C1 segment of cervical spinal cord (tissue), 14 donors: ENCODE measurements around the gene ATF6.
A peak's percentile ranks its signal among the peaks of the same experiment; 100 is the strongest.
"Not testable (repeated sequence)": the region's sequence is repeated elsewhere in the genome, so short reads cannot be mapped to it uniquely, and the experiment has no call there.

Source experiments
- DNase-seq, 14 donors: peaks; one replicate each; lab custom pipeline; 2025; lab: John Stamatoyannopoulos, UW

The ATF6 gene, protein sequence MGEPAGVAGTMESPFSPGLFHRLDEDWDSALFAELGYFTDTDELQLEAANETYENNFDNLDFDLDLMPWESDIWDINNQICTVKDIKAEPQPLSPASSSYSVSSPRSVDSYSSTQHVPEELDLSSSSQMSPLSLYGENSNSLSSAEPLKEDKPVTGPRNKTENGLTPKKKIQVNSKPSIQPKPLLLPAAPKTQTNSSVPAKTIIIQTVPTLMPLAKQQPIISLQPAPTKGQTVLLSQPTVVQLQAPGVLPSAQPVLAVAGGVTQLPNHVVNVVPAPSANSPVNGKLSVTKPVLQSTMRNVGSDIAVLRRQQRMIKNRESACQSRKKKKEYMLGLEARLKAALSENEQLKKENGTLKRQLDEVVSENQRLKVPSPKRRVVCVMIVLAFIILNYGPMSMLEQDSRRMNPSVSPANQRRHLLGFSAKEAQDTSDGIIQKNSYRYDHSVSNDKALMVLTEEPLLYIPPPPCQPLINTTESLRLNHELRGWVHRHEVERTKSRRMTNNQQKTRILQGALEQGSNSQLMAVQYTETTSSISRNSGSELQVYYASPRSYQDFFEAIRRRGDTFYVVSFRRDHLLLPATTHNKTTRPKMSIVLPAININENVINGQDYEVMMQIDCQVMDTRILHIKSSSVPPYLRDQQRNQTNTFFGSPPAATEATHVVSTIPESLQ

DNA sequence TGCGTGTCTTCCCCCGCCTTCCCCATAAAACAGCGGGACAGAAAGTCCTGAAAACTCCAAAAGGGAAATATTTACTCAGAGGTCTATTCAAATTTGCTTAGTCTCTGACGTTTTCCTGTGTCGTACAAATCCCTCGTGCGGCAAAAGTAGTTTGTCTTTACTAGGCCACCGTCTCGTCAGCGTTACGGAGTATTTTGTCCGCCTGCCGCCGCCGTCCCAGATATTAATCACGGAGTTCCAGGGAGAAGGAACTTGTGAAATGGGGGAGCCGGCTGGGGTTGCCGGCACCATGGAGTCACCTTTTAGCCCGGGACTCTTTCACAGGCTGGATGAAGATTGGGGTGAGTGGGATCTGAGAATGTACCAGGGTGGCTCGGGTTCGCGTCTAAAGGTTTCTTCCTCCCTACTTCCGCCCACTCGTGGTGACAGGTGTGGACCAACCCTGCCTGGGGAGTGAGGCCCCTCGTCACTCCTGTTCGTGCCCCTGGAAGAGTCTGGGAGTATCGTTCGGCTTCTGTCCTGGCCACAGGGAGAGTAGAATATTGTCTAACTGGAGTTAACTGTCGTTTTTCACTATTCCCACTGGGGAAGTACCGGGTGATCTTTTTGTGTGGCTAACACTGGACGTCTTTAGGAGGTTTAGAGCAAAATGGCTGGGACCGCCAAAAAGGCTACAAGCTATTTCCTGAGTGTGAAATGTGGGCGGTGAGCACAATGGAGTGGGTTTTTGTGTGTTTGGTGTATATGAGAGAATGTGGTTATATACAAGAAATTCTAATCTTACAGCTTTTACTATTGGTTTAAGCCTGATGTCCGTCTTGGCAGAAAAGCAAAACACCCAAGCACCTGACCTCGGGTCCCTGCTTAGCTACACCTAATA is at the start of gene ATF6:
ATF6 (plus strand) TSS at position 219 of the 880 bp plus-strand sequence; CDS start at position 260, 41 bp downstream.
- peak; percentile 31 to 91 (median 82) for DNase-seq

DNA sequence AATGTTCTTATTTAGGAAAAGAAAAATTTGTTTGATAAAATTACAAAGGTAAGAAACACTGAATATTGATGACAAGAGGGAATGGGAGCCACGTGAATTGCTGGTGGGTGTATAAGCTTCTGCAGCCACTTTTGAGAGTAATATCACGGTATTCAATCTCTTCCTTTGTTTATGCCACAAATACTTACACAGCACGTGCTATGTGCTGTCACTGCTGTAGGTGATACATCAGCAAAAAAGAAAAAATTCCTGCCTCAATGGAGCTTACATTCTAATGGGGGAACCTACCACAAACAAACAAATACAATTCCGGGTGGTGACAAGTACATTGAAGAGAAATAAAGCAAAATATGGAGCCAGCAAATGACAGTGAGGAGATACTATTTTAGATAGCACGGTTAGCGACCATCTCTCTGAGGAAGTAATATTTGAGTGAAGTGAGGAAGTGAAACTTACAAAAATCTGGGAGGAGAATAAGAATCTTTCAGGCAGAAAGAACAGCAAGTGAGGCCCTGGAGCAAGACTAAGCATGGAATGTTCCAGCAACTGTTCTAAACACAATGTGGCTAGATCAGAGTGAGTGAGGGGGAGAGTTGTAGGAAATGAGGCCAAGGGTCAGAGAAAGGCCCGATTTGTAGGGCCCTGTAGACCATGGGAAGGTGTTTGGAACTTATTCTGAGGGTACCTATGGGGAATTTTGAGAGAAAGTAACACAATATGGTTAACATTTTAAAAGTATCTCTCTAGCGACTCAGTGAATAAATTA is 47.4 kb upstream of the ATF6 start:
- no peak for DNase-seq

DNA sequence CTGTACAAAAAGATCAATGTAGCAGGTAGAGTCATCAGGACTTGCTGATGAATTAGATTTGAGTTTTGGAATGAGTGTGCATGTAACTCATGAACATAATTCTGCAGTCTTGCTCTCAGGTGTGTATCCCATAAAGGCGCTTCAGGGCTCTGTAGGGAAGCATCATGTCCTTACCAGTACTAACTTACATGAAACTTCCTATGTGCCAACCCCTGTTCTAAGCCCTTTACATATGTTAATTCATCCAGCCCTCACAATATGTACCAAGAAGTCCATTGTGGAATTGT is 46.9 kb upstream of the ATF6 start:
- no peak for DNase-seq

DNA sequence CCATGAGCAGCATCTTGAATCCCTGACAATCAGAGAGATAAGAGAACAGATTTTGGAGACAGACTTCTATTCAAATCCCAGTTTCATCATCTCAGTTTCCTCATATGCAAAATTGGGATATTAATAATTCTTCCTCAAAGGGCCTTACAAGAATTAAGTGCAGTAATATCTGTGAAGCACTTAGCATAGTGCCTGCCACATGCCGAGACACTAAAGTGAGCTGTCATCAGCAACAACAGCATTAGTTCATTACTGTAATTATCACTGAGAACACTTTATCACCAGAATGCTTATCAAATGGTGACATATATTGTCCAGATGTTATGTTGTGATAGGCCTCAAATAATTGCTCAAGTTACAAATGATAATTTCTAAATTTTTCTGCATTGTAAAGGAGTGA is 45.7 kb upstream of the ATF6 start:
- DNase-seq: no peak

DNA sequence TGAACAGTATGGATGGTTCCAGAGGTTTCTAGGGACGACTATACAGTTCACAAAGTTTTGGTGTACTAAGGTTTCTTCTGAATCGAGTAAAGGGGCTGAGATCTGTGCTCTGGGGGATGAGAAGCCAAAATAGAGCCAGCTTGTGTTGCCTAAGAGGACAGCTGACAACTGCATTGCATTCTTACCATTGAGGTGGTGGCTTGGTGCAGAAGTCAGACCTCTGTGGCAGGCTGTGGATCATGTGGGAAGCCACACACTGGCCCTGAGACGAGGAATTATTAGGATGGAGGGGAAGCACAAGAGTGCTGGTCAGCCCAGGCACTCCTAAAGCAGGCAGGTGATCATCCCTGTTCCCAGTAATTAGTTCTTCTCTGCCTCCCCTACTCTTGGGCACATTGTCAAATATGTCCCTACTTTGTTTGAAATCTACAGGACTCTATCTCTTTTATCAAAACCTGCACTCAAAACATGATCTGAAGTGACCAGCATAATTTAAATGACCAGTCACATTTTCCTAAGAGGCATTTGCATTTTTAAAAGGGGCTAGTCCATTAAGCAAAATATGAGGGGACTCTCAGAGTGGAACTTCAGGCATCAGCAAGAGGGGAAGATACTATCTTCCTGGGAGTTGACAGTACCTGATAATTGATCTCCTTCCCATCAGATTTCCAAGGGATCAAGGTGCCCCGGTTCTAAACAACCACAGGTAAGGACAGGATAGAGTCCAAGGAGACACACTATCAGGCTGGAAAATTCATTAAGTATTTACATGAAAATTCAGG is 45.0 kb upstream of the ATF6 start, which contains the start of gene FCRLB:
FCRLB (plus strand) TSS at position 589 of the 782 bp plus-strand sequence. CDS start 1,129 bp downstream, outside the sequence.
- no peak for DNase-seq

DNA sequence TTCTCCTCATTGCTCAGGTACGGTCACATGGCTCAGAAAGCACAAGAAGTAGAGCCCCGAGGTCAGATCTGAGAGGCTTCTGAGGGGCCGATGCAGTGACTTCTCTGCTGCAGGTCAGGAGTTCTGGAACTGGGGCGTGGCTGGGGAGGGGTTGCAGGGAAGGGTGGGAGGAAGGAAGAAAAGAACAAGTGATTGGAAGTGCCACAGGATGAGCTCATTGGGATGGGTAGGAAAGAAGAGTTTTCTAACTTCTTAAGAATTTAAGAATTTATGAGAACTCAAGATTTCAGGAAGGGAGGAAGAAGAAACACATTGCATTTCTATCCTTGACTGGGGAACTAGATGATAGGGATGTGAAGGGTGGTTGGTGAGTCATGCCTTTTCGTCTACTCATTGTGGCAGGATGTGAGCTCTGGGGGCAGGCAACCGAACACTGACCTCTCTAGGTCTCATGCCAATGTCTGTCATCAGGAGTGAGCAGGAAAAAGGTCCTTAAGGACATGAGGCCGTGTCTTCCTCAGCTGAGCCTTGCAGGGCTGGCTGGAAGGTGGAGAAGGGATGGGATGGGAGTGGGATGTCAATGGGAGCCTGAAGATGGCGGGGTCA is 44.3 kb upstream of the ATF6 start:
- DNase-seq: peak in 1 of 14 donors; percentile 10

DNA sequence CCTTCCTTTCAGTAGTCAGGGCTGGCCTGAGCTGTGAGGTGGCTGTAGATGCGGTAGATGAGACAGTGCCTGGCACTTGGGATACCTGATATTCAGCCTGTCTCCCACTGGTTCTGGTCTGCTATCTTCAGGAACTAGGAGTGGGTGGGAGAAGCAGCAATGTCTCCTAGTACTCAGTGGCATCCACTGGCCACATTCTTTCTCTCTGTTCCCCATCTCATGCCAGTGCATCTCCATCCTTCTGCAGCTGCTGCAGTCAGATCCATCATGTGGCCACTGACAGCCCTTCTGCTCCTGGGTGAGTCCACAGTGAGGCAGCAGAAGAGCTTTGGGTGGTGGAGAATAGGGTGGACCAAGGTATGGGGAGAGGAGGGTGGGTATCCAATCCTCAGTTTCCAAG is 43.7 kb upstream of the ATF6 start:
- no peak for DNase-seq

DNA sequence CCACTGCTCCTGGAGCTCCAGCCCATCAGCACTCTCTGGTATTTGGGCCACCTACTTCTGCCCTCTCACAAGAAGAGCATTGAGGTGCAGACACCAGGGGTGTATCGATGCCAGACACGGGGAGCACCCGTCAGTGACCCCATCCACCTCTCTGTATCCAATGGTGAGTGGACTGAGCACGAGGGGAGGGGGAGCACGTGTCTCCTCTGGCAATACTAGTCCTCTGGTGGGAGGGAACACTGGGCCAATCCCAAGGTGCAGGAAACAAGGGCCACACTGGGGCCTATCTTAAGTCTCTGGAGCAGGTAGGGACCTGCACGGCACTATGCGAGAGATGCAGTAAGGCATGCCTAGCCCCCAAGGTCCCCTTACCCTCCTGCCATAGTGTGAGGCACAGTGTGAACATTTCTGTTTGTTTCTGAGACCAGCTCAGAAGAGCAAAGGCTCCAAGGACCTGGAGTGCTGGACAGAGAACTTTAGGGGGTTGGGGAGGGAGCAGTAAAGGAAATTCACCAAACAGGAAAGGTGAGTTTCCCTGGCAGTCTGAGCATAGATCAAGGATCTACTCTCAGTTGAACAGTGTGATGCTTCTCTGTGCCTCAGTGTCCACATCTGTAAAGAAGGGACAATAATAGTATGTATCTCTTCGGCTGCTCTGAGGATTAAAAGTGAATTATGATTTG is 42.5 kb upstream of the ATF6 start:
- DNase-seq: no peak

DNA sequence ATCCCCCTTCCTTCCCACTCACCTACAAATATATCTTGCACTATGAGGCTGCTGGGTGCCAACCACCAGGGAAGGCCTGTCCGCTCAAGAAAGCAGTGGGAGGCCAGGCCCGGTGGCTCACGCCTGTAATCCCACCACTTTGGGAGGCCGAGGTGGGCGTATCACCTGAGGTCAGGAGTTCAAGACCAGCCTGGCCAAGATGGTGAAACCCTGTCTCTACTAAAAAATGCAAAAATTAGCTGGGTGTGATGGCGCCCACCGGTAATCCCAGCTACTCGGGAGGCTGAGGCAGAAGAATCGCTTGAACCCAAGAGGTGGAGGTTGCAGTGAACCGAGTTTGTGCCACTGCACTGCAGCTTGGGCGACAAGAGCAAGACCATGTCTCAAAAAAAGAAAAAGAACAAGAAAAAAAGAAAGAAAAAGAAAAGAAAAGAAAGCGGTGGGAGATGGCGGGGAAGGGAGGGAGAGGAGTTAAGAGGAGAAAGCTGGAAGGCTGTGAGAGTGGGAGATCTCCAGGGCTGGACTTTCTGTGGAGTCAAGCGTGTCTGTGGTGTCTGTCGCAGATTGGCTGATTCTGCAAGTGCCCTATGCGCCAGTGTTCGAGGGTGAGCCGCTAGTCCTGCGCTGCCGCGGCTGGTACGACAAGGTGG is 40.7 kb upstream of the ATF6 start:
- DNase-seq: not testable (repeated sequence)

DNA sequence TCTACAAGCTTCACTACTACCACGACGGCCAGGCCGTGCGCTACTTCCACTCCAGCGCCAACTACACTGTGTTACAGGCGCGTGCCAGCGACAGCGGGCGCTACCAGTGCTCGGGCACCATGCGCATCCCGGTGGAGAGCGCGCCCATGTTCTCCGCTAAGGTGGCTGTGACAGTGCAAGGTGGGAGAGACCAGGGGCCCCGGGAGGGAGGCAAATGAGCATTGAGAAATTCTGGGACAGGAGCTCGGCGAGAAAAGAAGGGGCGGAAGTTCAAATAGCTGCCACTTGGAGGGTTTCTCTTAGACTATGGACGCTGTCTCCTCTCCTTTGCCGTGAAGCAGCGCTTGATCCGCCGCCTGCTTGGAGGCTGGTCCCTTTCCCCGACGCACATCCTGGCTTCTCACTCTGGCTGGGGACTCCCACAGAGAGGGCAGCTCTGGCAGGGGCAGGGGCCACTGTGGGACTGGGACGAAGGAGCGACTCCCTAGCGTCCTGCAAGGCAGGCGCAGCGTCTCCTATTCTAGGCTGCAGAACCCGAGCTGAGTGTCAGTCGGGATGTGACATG is 40.1 kb upstream of the ATF6 start:
- DNase-seq: peak in 9 of 14 donors; percentile 28 to 63 (median 42)

DNA sequence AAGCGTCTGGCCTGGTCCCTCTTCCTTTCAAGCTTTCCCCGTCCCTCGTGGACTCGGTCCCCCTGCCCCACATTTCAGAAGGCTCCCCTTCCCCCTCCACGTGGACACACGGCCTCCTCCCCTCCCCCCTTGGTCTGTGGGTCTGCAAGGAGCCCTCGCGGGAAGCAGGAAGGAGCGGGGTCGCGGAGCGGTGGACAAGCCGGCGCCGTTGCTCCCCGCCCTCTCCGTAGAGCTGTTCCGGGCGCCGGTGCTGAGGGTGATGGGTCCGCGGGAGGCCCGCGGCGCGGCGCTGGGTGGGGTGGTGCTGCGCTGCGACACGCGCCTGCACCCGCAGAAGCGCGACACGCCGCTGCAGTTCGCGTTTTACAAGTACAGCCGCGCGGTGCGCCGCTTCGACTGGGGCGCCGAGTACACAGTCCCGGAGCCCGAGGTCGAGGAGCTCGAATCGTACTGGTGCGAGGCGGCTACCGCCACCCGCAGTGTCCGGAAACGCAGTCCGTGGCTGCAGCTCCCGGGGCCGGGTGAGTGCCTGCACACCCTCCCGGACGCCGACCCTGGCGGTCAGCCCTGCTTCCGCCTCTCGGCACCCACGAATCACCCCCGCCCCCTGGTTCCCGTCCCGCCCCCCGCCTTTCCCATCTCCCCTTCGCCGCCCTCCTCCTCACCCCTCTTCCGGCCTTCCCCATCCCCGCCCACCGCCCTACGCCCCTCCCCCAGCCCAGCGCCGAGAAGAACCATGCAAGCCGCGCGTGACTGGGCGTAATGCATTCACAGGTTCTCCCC is 39.5 kb upstream of the ATF6 start:
- peak in 13 of 14 donors; percentile 19 to 84 (median 58) for DNase-seq

DNA sequence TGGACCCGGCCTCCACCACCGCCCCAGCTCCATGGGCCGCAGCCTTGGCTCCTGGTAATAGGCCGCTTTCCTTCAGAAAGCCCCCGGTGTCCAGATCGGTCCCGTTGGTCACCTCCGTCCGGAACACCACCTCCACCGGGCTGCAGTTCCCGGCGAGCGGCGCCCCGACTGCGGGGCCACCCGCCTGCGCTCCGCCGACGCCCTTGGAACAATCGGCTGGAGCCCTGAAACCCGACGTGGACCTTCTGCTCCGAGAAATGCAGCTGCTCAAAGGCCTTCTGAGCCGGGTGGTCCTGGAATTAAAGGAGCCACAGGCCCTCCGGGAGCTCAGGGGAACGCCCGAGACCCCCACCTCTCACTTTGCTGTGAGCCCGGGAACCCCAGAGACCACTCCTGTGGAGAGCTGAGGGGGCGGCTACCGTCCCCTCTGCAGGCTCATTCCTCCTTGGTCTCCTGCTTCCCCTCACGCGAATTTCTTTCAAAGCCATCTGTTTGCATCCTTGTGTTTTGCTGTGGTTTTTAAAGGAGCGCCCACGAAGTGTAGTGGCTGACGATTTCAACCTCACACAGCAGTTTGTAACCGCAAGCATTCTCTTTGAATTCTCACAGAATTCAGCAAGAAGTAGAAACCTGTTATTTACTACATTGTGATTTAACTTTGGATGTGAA is 38.7 kb upstream of the ATF6 start:
- no peak for DNase-seq

DNA sequence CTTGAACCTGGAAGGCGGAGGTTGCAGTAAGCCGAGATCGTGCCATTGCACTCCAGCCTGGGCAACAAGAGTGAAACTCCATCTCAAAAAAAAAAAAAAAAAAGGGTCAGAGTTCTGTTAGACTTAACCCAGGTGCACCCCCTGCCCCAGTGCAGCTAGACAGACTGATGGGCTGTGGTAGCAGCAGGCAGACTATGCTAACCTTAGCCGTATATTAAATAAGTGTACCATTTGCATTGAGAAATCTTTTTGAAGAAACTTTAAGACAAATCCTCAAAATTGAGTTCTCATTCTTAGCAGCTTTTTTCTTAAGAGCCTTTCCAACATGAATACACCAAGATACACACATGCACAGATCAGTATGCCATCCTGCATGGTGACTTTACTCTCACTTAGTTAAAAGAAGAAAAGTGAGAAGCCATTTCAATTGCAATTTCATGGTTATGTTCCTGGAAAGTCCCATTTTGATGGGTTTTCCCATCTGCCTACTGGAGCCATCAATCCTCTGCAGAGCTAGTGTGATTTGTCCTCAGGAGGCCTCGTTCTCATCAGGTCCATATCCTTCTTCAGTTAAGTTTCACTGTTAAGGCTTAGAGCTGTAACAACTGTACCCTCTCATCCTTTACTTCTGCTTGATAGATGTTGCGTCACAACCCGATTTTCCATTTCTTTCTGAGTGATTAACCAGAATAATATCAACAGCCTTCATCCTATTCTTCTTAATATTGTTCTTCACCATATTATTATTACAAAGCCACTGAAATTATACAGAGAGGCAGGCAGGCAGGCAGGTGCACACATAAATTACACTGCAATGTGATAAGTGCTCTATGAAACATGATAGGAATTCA is 37.5 kb upstream of the ATF6 start:
- no peak for DNase-seq

DNA sequence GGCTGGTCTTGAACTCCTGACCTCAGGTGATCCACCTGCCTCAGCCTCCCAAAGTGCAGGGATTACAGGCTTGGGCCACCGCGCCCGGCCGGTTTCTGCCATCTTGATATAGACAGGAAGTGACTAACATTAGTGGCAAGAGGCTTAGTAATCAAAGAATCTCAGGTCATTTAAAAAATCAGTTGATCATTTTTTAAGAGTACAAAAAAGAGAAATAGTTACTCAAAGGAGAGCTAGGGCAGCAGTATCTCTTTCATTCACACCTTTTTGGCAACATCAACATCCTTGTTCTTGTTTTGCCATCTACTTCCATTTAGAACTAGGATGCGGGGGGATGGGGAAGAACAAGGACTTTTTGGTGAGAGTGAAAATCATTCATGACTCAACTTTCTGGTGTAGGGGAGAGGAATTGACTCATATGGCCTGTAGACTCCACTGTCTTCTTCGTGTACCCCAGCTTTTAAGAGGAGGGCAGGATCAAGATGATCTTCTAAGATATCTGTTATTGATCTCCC is 36.0 kb upstream of the ATF6 start:
- no peak for DNase-seq

DNA sequence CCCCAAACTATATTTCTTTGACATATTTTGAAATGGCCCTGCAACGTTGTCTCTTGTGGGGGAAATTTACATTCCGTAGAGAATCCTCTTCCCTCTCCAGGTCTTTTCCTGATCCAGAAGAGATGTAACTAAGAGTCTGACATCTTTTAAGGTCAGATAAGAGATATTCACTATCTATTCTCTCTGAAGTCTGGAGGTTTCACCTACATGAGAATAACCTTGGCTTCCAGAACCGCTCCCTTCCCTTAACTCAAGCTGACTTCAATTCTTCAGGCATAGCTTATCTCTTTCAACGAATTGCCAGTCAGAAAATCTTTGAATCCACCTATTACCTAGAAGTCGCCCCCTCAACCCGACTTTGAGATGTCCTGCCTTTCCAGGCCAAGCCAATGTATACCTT is 34.9 kb upstream of the ATF6 start:
- DNase-seq: no peak
